B cell (primary cell): ENCODE data around the gene POLE. TPM values are rescaled to one million over a fixed set of nuclear protein-coding genes. Genes with fewer than 3 reads are reported as not detected.

Experiments used
- ATAC-seq: fragments of 200-7000 bp; cut with Tn5 transposase; one replicate; pipeline ENCODE4 v1.10.0; 2021; ENCODE audit warnings: low read depth, mild to moderate bottlenecking, moderate number of reproducible peaks, moderate library complexity
- CTCF ChIA-PET: fragments of 350-600 bp; sonication (Branson Sonifier 250); formaldehyde crosslinking; loops from one replicate; lab custom pipeline; 2021; ENCODE audit warnings: antibody characterized with exemption, inconsistent platforms; lab: Charles Lee
- POLR2A ChIA-PET: fragments of 350-600 bp; sonication (Branson Sonifier 250); formaldehyde crosslinking; loops from one replicate; lab custom pipeline; 2021; ENCODE audit warnings: antibody characterized with exemption; lab: Charles Lee
- DNase-seq: peaks from one replicate; pipeline ENCODE4 v3.0.0; 2013
- H2AFZ ChIP-seq: 2 replicates; pipeline ENCODE4 v1.6.1; 2012; ENCODE audit warnings: mild to moderate bottlenecking, low read depth, low read length; ENCODE audit not compliant: insufficient read depth, poor library complexity, severe bottlenecking
- H3K27ac ChIP-seq, 2 donors: 1 replicate in 1 of 2; 2 replicates in 1 of 2; pipeline ENCODE4 v1.5.1; 2012 to 2013; ENCODE audit warnings: low read length in 2 of 2, mild to moderate bottlenecking in 2 of 2, moderate library complexity in 1 of 2
- H3K27me3 ChIP-seq, 4 experiments: fragments of 200-600 bp in 1 of 4; sonication (generic) in 1 of 4; replicated peaks in 1 of 4; 1 replicate in 2 of 4; 2 replicates in 2 of 4; pipeline versions ENCODE4 v1.6.1 to v1.7.0; 2013 to 2016; ENCODE audit warnings: low read length in 3 of 4, mild to moderate bottlenecking in 2 of 4, mixed read lengths in 1 of 4, moderate library complexity in 1 of 4; ENCODE audit not compliant: insufficient read depth in 4 of 4, control insufficient read depth in 3 of 4; ENCODE audit errors: control extremely low read depth in 1 of 4
- H3K36me3 ChIP-seq, 2 experiments: replicated peaks in 1 of 2; 1 replicate in 1 of 2; 2 replicates in 1 of 2; pipeline versions ENCODE4 v1.6.1 to v1.7.1; 2013; ENCODE audit warnings: low read length in 1 of 2; ENCODE audit not compliant: insufficient read depth in 2 of 2, control insufficient read depth in 1 of 2; ENCODE audit errors: control extremely low read depth in 1 of 2, extremely low read depth in 1 of 2
- H3K4me1 ChIP-seq, 2 donors: fragments of 200-600 bp in 1 of 2; sonication (generic) in 1 of 2; 1 replicate in 1 of 2; 2 replicates in 1 of 2; pipeline versions ENCODE4 v1.5.1 to v1.6.1; 2013 to 2017; ENCODE audit warnings: low read length in 2 of 2; ENCODE audit not compliant: control insufficient read depth in 2 of 2, insufficient read depth in 2 of 2
- H3K4me2 ChIP-seq: replicated peaks from 2 replicates; pipeline ENCODE3; 2012; ENCODE audit warnings: mild to moderate bottlenecking, low read depth, low read length; ENCODE audit not compliant: poor library complexity, severe bottlenecking
- H3K4me3 ChIP-seq, 5 experiments: fragments of 200-600 bp in 1 of 5; sonication (generic) in 1 of 5; 1 replicate in 3 of 5; 2 replicates in 2 of 5; pipeline versions ENCODE4 v1.5.1 to v1.7.0; 2011 to 2016; ENCODE audit warnings: low read length in 4 of 5, mild to moderate bottlenecking in 4 of 5, low read depth in 2 of 5, control low read depth in 1 of 5, moderate library complexity in 1 of 5; ENCODE audit not compliant: insufficient read depth in 1 of 5; ENCODE audit errors: control extremely low read depth in 1 of 5, extremely low read depth in 1 of 5
- H3K79me2 ChIP-seq: fragments of 200-600 bp; sonication (generic); one replicate; pipeline ENCODE4 v1.6.0; 2016; ENCODE audit warnings: low read length; ENCODE audit not compliant: control insufficient read depth, insufficient read depth
- H3K9ac ChIP-seq: fragments of 200-600 bp; sonication (generic); 2 replicates; pipeline ENCODE4 v1.6.1; 2017; ENCODE audit warnings: mild to moderate bottlenecking, low read length, moderate library complexity
- H3K9me3 ChIP-seq, 3 donors: one replicate each; pipeline versions ENCODE4 v1.6.1 to v1.7.1; 2013; ENCODE audit warnings: low read length in 2 of 3; ENCODE audit not compliant: control insufficient read depth in 2 of 3, insufficient read depth in 1 of 3; ENCODE audit errors: control extremely low read depth in 1 of 3
- H4K20me1 ChIP-seq: 2 replicates; pipeline ENCODE4 v1.6.0; 2012; ENCODE audit warnings: mild to moderate bottlenecking, low read length; ENCODE audit not compliant: insufficient read depth, control insufficient read depth, poor library complexity, severe bottlenecking
- H3K27ac Mint-ChIP-seq: one replicate; pipeline ENCODE4 v1.8.0; 2021; ENCODE audit warnings: mixed read lengths
- H3K27me3 Mint-ChIP-seq: one replicate; pipeline ENCODE4 v1.8.0; 2021; ENCODE audit warnings: mixed read lengths
- H3K4me1 Mint-ChIP-seq: one replicate; pipeline ENCODE4 v1.8.0; 2021; ENCODE audit warnings: mixed read lengths
- H3K4me3 Mint-ChIP-seq: one replicate; pipeline ENCODE4 v1.8.0; 2021; ENCODE audit warnings: mixed read lengths
- H3K9me3 Mint-ChIP-seq: one replicate; pipeline ENCODE4 v1.8.0; 2022; ENCODE audit warnings: mixed read lengths; ENCODE audit not compliant: insufficient read depth
- EZH2 ChIP-seq: IDR thresholded peaks from 2 replicates; pipeline ENCODE4 v1.6.1; 2012; ENCODE audit warnings: borderline replicate concordance, low read depth, mild to moderate bottlenecking, moderate library complexity, low read length; ENCODE audit not compliant: insufficient read depth, poor library complexity, severe bottlenecking
- WGBS: methylation state at CpG from one replicate; pipeline ENCODE4 v1.1.5; 2013; ENCODE audit warnings: missing lambda C conversion rate; ENCODE audit not compliant: insufficient coverage; 5-methylcytosine and 5-hydroxymethylcytosine counted together
- intact Hi-C: fragments of 100-400 bp; cut with micrococcal nuclease; formaldehyde crosslinking; loops from one replicate; pipeline ENCODE4 v1.10.0; 2022
- polyA plus RNA-seq: library from polyadenylated mRNA; depleted of rRNA; stranded (reverse); fragments of >200 nt; gene quantifications from 2 replicates; pipeline ENCODE4 v1.2.3, GENCODE V29; 2012
- total RNA-seq, 2 donors: library from RNA; stranded (reverse); fragments of 120-200 nt in 1 of 2; gene quantifications; 1 replicate in 1 of 2; 2 replicates in 1 of 2; pipeline versions ENCODE4 v1.2.3 to v1.2.4, GENCODE V29; 2013 to 2022
- TF ChIP-seq, protein P1 (sequence below): fragments of 200-600 bp; IDR thresholded peaks from one replicate; pipeline ENCODE4 v1.8.0; 2022; ENCODE audit warnings: antibody characterized with exemption, mild to moderate bottlenecking

The POLE gene
- total and polyA plus RNA-seq, 2 donors (not counting 1 experiment from before 2014, with no cell fraction given), result 32.0 to 62.0 TPM

DNA sequence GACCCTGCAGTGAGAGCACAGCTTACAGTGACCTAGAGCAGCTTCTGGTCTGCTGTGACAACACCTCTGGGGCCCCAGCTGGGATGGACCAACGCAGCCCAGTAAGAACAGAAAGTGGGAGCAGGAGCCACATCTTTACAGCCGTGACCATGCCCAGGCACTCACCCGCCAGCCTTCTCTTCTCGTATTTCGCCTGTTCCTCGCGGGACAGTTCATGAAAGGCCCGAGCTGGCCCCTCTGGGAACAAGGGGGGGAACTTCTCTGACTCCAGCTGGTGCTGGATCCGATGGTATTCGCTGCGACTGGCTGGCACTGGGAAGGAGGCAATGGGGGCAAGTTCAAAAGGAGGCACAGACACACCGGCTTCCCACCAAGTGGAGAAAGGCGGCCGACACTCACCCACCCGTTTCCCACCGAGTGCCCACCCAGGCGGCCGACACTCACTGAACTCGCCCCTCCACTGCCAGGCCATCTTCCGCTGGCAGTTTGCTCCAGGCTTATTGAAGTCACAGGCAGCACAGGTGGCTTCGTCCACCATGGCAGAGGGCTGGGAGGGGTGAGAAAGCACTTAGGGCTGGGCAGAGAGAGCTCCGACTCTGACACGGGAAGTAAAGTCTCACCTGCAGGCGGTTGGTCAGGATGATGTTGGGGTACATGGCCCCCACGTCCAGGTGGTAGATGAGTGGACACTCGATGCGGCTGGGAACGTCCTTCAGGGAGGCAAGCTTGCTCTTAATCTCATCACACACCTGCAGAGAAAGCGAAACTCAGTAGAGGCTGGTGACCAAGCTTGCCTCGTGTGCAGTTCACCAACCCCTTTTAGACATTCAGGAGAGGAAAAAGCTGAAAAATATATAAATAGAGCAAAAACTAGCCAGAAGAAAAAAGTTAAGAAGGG, 18.7 kb downstream of the POLE start:
- no peaks in the 10 kb centered on the region for H3K4me1 ChIP-seq
- H4K20me1 ChIP-seq, result no peaks in the 10 kb centered on the region
- H3K4me3 ChIP-seq, result no peak overlapping the region
- ChIA-PET POLR2A (no interaction called here), CTCF (interaction anchor here (0.6 kb wide), 2 partner anchors 55 to 182 kb away, joined by 3 read pairs; no protein-coding TSS in a partner anchor)
- H3K9me3 ChIP-seq, result no peaks in the 10 kb centered on the region
- Mint-ChIP-seq H3K4me3 (no peak overlapping the region), H3K27ac (no peak overlapping the region), H3K4me1 (no peaks in the 10 kb centered on the region), H3K27me3 (no peaks in the 10 kb centered on the region), H3K9me3 (no peaks in the 10 kb centered on the region)
- intact Hi-C loops, result no loop called here
- peaks cover 1 to 56% of the 10 kb centered on the region in 2 experiments for H3K36me3 ChIP-seq
- TF ChIP-seq, protein P1, sequence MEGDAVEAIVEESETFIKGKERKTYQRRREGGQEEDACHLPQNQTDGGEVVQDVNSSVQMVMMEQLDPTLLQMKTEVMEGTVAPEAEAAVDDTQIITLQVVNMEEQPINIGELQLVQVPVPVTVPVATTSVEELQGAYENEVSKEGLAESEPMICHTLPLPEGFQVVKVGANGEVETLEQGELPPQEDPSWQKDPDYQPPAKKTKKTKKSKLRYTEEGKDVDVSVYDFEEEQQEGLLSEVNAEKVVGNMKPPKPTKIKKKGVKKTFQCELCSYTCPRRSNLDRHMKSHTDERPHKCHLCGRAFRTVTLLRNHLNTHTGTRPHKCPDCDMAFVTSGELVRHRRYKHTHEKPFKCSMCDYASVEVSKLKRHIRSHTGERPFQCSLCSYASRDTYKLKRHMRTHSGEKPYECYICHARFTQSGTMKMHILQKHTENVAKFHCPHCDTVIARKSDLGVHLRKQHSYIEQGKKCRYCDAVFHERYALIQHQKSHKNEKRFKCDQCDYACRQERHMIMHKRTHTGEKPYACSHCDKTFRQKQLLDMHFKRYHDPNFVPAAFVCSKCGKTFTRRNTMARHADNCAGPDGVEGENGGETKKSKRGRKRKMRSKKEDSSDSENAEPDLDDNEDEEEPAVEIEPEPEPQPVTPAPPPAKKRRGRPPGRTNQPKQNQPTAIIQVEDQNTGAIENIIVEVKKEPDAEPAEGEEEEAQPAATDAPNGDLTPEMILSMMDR, result no peak
- TF ChIP-seq EZH2, result no peak
- H3K79me2 ChIP-seq, result no peaks in the 10 kb centered on the region
- DNase-seq, result no peak
- no peak overlapping the region for H3K4me2 ChIP-seq
- ATAC-seq, result no peak
- no peak overlapping the region for H2AFZ ChIP-seq
- no peak overlapping the region for H3K27ac ChIP-seq
- no peak overlapping the region for H3K9ac ChIP-seq
- WGBS, result 98% methylated on average over 26 of the region's 30 CpGs
- no peaks in the 10 kb centered on the region for H3K27me3 ChIP-seq

DNA sequence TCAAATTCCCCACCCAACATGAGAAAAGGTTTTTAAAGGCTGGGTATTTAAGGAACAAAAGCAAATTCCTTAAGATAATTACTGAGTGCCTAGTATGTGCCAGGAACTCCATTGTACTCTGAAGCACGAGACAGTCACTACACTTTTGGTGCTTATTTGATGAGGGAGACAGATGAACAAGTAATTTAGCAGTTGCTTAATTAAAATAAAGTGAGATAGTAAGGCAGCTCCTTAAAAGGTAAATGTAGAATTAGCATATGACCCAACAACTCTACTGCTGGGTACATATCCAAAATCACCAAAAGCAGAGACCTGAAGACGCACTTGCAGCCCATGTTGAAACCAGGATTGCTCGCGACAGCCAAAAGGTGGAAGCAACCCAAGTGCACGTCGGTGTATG, 21.3 kb downstream of the POLE start:
- Histone ChIP-seq H3K27me3 (no peaks in the 10 kb centered on the region), H3K36me3 (peaks cover 2 to 58% of the 10 kb centered on the region in 2 experiments), H3K27ac (no peak overlapping the region), H3K4me3 (no peak overlapping the region), H3K4me2 (no peak overlapping the region), H3K4me1 (no peaks in the 10 kb centered on the region), H3K9ac (no peak overlapping the region), H3K79me2 (no peaks in the 10 kb centered on the region), H3K9me3 (no peaks in the 10 kb centered on the region), H2AFZ (no peak overlapping the region), H4K20me1 (no peaks in the 10 kb centered on the region)
- Mint-ChIP-seq H3K4me3 (no peak overlapping the region), H3K27me3 (no peaks in the 10 kb centered on the region), H3K9me3 (no peaks in the 10 kb centered on the region), H3K27ac (no peak overlapping the region), H3K4me1 (no peaks in the 10 kb centered on the region)
- no peak for TF ChIP-seq EZH2
- 100% methylated on average over 1 of the region's 6 CpGs for WGBS
- intact Hi-C loops, result no loop called here
- ChIA-PET CTCF (no interaction called here), POLR2A (no interaction called here)
- DNase-seq (no peak), ATAC-seq (no peak)
